HG02763 (cell line): ENCODE data around the gene FGD1.
"Not testable (repeated sequence)": the region's sequence is repeated elsewhere in the genome, so short reads cannot be mapped to it uniquely, and the experiment has no call there.

Source experiments
- ATAC-seq: cut with Tn5 transposase; IDR thresholded peaks from one replicate; pipeline ENCODE4 v1.9.1; 2021; ENCODE audit warnings: mild to moderate bottlenecking, moderate library complexity; ENCODE audit not compliant: unreplicated experiment

FGD1 gene

GRCh38 chrX:54495814-54496516, at the start of gene FGD1:
FGD1 (minus strand) TSS chrX:54496234; CDS start chrX:54495432, 802 bp downstream.
- ATAC-seq = no peak

- not testable (repeated sequence) for ATAC-seq
These were observed 46.2 kb upstream of the FGD1 start for GRCh38 chrX:54542239-54542638.

GRCh38 chrX:54540289-54540688, 44.3 kb upstream of the FGD1 start:
- no peak for ATAC-seq

- no peak for ATAC-seq
These were observed 38.2 kb upstream of the FGD1 start for GRCh38 chrX:54534271-54534670.

- peak; percentile 19 for ATAC-seq
These were observed 34.4 kb upstream of the FGD1 start for GRCh38 chrX:54530357-54530900.

- peak; percentile 77 for ATAC-seq
These were observed 33.7 kb upstream of the FGD1 start, which contains the start of gene GNL3L for GRCh38 chrX:54529552-54530356. GNL3L (plus strand) TSS chrX:54530219; CDS start chrX:54532567, 2,348 bp downstream.

- no peak for ATAC-seq
These were observed 33.1 kb upstream of the FGD1 start for GRCh38 chrX:54529151-54529550.

GRCh38 chrX:54509400-54509799, 13.4 kb upstream of the FGD1 start:
- no peak for ATAC-seq

- ATAC-seq = no peak
These were observed 902 bp upstream of the FGD1 start for GRCh38 chrX:54496936-54497335.

GRCh38 chrX:54496517-54496852, 451 bp upstream of the FGD1 start:
- no peak for ATAC-seq

GRCh38 chrX:54494989-54495813, 833 bp downstream of the FGD1 start:
- ATAC-seq = no peak

- no peak for ATAC-seq
These were observed 1.7 kb downstream of the FGD1 start for GRCh38 chrX:54494166-54494988.

- ATAC-seq = no peak
These were observed 3.7 kb downstream of the FGD1 start for GRCh38 chrX:54492340-54492739.

- ATAC-seq = not testable (repeated sequence)
These were observed 6.2 kb downstream of the FGD1 start for GRCh38 chrX:54489819-54490218.

- no peak for ATAC-seq
These were observed 11.4 kb downstream of the FGD1 start for GRCh38 chrX:54484666-54485065.

- no peak for ATAC-seq
These were observed 12.1 kb downstream of the FGD1 start for GRCh38 chrX:54483946-54484345.

- ATAC-seq = no peak
These were observed 13.0 kb downstream of the FGD1 start for GRCh38 chrX:54482839-54483593.

GRCh38 chrX:54479136-54480111, 16.6 kb downstream of the FGD1 start:
- ATAC-seq = no peak
